GM23338 (cell line): ENCODE data around the gene ERC2. TPM values are rescaled to one million over a fixed set of nuclear protein-coding genes. Genes with fewer than 3 reads are reported as not detected.

Experiments
- ATAC-seq: fragments of 200-7000 bp; cut with Tn5 transposase; 3 replicates; pipeline ENCODE4 v1.9.1; 2020
- DNase-seq: peaks from one replicate; pipeline ENCODE4 v3.0.0-alpha.2; 2015; ENCODE audit warnings: low spot score
- H2AFZ ChIP-seq: fragments of 200-600 bp; sonication (generic); 2 replicates; pipeline ENCODE4 v1.8.0; 2016; ENCODE audit warnings: antibody characterized with exemption, mild to moderate bottlenecking, moderate library complexity
- H3F3A ChIP-seq: fragments of 200-600 bp; sonication (generic); replicated peaks from 2 replicates; pipeline ENCODE4 v1.8.0; 2017; ENCODE audit warnings: antibody characterized with exemption, mixed run types, low read depth
- H3K27ac ChIP-seq: fragments of 200-600 bp; sonication (generic); 2 replicates; pipeline ENCODE4 v1.6.1; 2016; ENCODE audit warnings: low read depth
- H3K27me3 ChIP-seq: fragments of 200-600 bp; sonication (generic); 2 replicates; pipeline ENCODE4 v1.8.0; 2016; ENCODE audit warnings: mild to moderate bottlenecking, mixed run types, moderate library complexity; ENCODE audit not compliant: insufficient read depth
- H3K36me3 ChIP-seq: fragments of 200-600 bp; sonication (generic); 2 replicates; pipeline ENCODE4 v1.8.0; 2016; ENCODE audit warnings: mild to moderate bottlenecking; ENCODE audit not compliant: insufficient read depth
- H3K4me1 ChIP-seq: fragments of 200-600 bp; sonication (generic); 2 replicates; pipeline ENCODE4 v1.8.0; 2016; ENCODE audit warnings: mild to moderate bottlenecking, moderate library complexity; ENCODE audit not compliant: insufficient read depth
- H3K4me2 ChIP-seq: fragments of 200-600 bp; sonication (generic); 2 replicates; pipeline ENCODE4 v1.7.1; 2017; ENCODE audit warnings: mixed run types
- H3K4me3 ChIP-seq: fragments of 200-600 bp; sonication (generic); 2 replicates; pipeline ENCODE4 v1.6.1; 2016; ENCODE audit warnings: mixed run types
- H3K79me2 ChIP-seq: fragments of 200-600 bp; sonication (generic); replicated peaks from 2 replicates; pipeline ENCODE4 v1.8.0; 2017; ENCODE audit warnings: mild to moderate bottlenecking; ENCODE audit not compliant: insufficient read depth
- H3K9me2 ChIP-seq: fragments of 200-600 bp; sonication (generic); 2 replicates; pipeline ENCODE4 v1.8.0; 2017; ENCODE audit not compliant: insufficient read depth
- H4K20me1 ChIP-seq: fragments of 200-600 bp; sonication (generic); replicated peaks from 2 replicates; pipeline ENCODE4 v1.8.0; 2017; ENCODE audit warnings: mild to moderate bottlenecking; ENCODE audit not compliant: insufficient read depth
- H3K27ac Mint-ChIP-seq: 2 replicates; pipeline ENCODE4 v1.8.0; 2020; ENCODE audit warnings: inconsistent platforms, mild to moderate bottlenecking, moderate library complexity, mixed read lengths
- H3K27me3 Mint-ChIP-seq: 3 replicates; pipeline ENCODE4 v1.8.0; 2022; ENCODE audit warnings: low read depth, mild to moderate bottlenecking, moderate library complexity, mixed read lengths, inconsistent platforms; ENCODE audit not compliant: insufficient read depth, poor library complexity
- H3K36me3 Mint-ChIP-seq: 3 replicates; pipeline ENCODE4 v1.8.0; 2021; ENCODE audit warnings: low read depth, mild to moderate bottlenecking, inconsistent platforms, moderate library complexity, mixed read lengths
- H3K4me1 Mint-ChIP-seq: 3 replicates; pipeline ENCODE4 v1.8.0; 2020; ENCODE audit warnings: mild to moderate bottlenecking, inconsistent platforms, mixed read lengths
- H3K4me3 Mint-ChIP-seq: 3 replicates; pipeline ENCODE4 v1.8.0; 2021; ENCODE audit warnings: moderate library complexity, mild to moderate bottlenecking, inconsistent platforms, mixed read lengths
- H3K9me3 Mint-ChIP-seq: 3 replicates; pipeline ENCODE4 v1.8.0; 2020; ENCODE audit warnings: moderate library complexity, mild to moderate bottlenecking, inconsistent platforms, mixed read lengths
- CREB1 ChIP-seq: fragments of 250-450 bp; sonication (Bioruptor Pico); IDR thresholded peaks from 2 replicates; pipeline ENCODE4 v1.5.0; 2020; ENCODE audit warnings: low read depth, mild to moderate bottlenecking, moderate library complexity
- ETS1 ChIP-seq: IDR thresholded peaks from 2 replicates; pipeline ENCODE4 v1.6.1; 2016; ENCODE audit warnings: antibody characterized with exemption
- EZH2 ChIP-seq: fragments of 200-600 bp; sonication (generic); IDR thresholded peaks from one replicate; pipeline ENCODE4 v1.8.0; 2017; ENCODE audit warnings: antibody characterized with exemption, mild to moderate bottlenecking, low read depth; ENCODE audit not compliant: unreplicated experiment
- EZH2phosphoT487 ChIP-seq: fragments of 200-600 bp; sonication (generic); IDR thresholded peaks from one replicate; pipeline ENCODE4 v1.8.1; 2018; ENCODE audit warnings: antibody characterized with exemption; ENCODE audit not compliant: unreplicated experiment
- JUNB ChIP-seq: IDR thresholded peaks from one replicate; pipeline ENCODE4 v1.6.1; 2016; ENCODE audit warnings: antibody characterized with exemption; ENCODE audit not compliant: unreplicated experiment
- NANOG ChIP-seq: IDR thresholded peaks from 2 replicates; pipeline ENCODE4 v1.6.1; 2016; ENCODE audit warnings: antibody characterized with exemption, borderline replicate concordance
- POLR2AphosphoS5 ChIP-seq: IDR thresholded peaks from 2 replicates; pipeline ENCODE4 v1.6.1; 2016; ENCODE audit warnings: antibody characterized with exemption, low read depth
- REST ChIP-seq: IDR thresholded peaks from one replicate; pipeline ENCODE4 v1.6.1; 2018; ENCODE audit warnings: antibody characterized with exemption; ENCODE audit not compliant: unreplicated experiment
- STAT1 ChIP-seq: IDR thresholded peaks from one replicate; pipeline ENCODE4 v1.6.1; 2016; ENCODE audit warnings: antibody characterized with exemption; ENCODE audit not compliant: unreplicated experiment
- ZNF114 ChIP-seq: fragments of 250-450 bp; sonication (Bioruptor Pico); IDR thresholded peaks from 2 replicates; pipeline ENCODE4 v1.5.0; 2020; ENCODE audit warnings: mild to moderate bottlenecking, moderate library complexity
- ZNF331 ChIP-seq: fragments of 250-450 bp; sonication (Bioruptor Pico); IDR thresholded peaks from 2 replicates; pipeline ENCODE4 v1.5.0; 2020; ENCODE audit warnings: low read depth, mild to moderate bottlenecking, moderate library complexity
- polyA plus RNA-seq: library from polyadenylated mRNA; unstranded; fragments of >200 nt; fragmentation: Nextera tagmentation; extraction: Ambion mirVana; gene quantifications from 2 replicates; pipeline ENCODE4 v1.2.1, GENCODE V29; 2016
- total RNA-seq: library from RNA; depleted of rRNA; stranded (reverse); fragments of >200 nt; shearing (Covaris generic); gene quantifications from 2 replicates; pipeline ENCODE4 v1.2.3, GENCODE V29; 2014

ERC2 gene
- total and polyA plus RNA-seq, 2 experiments from 2014 or later: 11.8 to 13.7 TPM

- Mint-ChIP-seq H3K9me3 (no peaks in the 10 kb centered on the region), H3K4me1 (peaks cover 3% of the 10 kb centered on the region), H3K27ac (no peak overlapping the region), H3K27me3 (peaks cover 6% of the 10 kb centered on the region), H3K4me3 (no peak overlapping the region), H3K36me3 (no peaks in the 10 kb centered on the region)
- no peaks in the 10 kb centered on the region for H3K9me2 ChIP-seq
- H4K20me1 ChIP-seq: no peaks in the 10 kb centered on the region
- no peaks in the 10 kb centered on the region for H3K36me3 ChIP-seq
- no peak for DNase-seq
- H2AFZ ChIP-seq: no peak overlapping the region
- no peak overlapping the region for H3K4me2 ChIP-seq
- TF ChIP-seq POLR2AphosphoS5 (no peak), ZNF331 (CRISPR knock-in tag) (no peak), REST (no peak), NANOG (no peak)
- no peak overlapping the region for H3K27ac ChIP-seq
- ATAC-seq: no peak
- 0 out of 2 replicates have a peak, but pooled peaks cover 4% of the 10 kb centered on the region for H3K4me1 ChIP-seq
- H3F3A ChIP-seq: no peaks in the 10 kb centered on the region
- H3K79me2 ChIP-seq: no peaks in the 10 kb centered on the region
- H3K4me3 ChIP-seq: no peak overlapping the region
- H3K27me3 ChIP-seq: no peaks in the 10 kb centered on the region
Measured at GRCh38 chr3:56339671-56340070, 128.6 kb downstream of the ERC2 start.

- Mint-ChIP-seq H3K4me3 (no peak overlapping the region), H3K36me3 (no peaks in the 10 kb centered on the region), H3K9me3 (no peaks in the 10 kb centered on the region), H3K27me3 (peaks cover 6% of the 10 kb centered on the region), H3K4me1 (peaks cover 3% of the 10 kb centered on the region), H3K27ac (no peak overlapping the region)
- Histone ChIP-seq H3K36me3 (no peaks in the 10 kb centered on the region), H3F3A (no peaks in the 10 kb centered on the region), H3K4me2 (no peak overlapping the region), H3K27me3 (no peaks in the 10 kb centered on the region), H3K4me3 (no peak overlapping the region), H3K27ac (no peak overlapping the region), H4K20me1 (no peaks in the 10 kb centered on the region), H3K79me2 (no peaks in the 10 kb centered on the region), H2AFZ (no peak overlapping the region), H3K9me2 (no peaks in the 10 kb centered on the region), H3K4me1 (0 out of 2 replicates have a peak, but pooled peaks cover 4% of the 10 kb centered on the region)
- ATAC-seq (no peak), DNase-seq (no peak)
- TF ChIP-seq CREB1 (CRISPR knock-in tag): no peak
- TF ChIP-seq ETS1: no peak
- no peak for TF ChIP-seq EZH2phosphoT487
- no peak for TF ChIP-seq ZNF331 (CRISPR knock-in tag)
- TF ChIP-seq POLR2AphosphoS5: no peak
- no peak for TF ChIP-seq EZH2
- no peak for TF ChIP-seq ZNF114 (CRISPR knock-in tag)
- TF ChIP-seq NANOG: no peak
- no peak for TF ChIP-seq STAT1
- TF ChIP-seq REST: no peak
- no peak for TF ChIP-seq JUNB
Measured at GRCh38 chr3:56339244-56339643, 129.0 kb downstream of the ERC2 start.
